Measurements from ENCODE around the gene MTG2. TPM values are rescaled to one million over a fixed set of nuclear protein-coding genes. Genes with fewer than 3 reads are reported as not detected.

The MTG2 gene
- total and polyA plus RNA-seq, 2 of the 4 experiments (the other 2 are of a cell fraction), result 11.5 to 25.2 TPM

DNA sequence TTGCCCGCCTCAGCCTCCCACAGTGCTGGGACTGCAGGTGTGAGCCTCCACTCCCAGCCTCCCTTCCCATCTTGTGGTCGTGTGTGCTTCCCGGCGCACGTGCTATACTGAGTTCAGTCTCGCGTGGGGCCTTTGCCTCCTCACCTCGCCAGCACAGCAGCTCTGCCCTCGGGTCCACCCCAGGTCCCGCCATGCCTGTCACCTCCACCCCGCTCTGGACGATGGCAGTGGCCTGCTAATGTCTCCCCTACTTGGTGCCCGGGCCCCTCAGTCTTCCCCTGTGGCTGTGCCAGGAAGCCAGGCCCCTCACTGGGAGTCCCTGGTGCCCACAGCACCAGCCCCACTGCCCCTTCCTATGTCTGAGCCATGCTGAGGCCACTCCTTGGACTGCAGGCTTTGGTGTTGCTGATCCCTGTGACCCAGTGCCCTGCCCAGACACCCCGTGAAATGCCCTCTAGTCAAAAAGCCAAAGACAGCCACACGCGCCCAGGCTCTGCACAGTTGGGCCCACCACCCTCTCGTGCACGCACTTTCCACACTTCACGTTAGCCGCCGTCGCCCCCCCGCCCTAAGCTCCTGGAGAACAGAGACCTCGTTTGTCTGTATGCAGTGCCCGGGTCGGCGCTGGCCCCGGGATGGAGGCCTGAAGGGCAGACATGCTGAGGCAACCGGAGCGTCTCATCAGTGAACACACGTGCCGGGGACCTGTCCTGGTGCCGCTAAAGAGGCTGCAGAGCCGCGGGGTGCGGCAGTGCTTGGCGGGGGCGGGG is 23.0 kb downstream of the MTG2 start:
- CTCF ChIA-PET, result no interaction called here
- dilution Hi-C loops (cut with HindIII; ENCODE audit: low sequenced_read_pairs, unreplicated experiment), result no loop called here
- in situ Hi-C loops (cut with MboI; ENCODE audit: low sequenced_read_pairs), result no loop called here

More for the DNA sequence above, 23.0 kb downstream of the MTG2 start:
- 93% methylated on average over 34 of the region's 38 CpGs; no CpG with 5 or more reads in 1 of the 2 experiments for WGBS, 2 experiments (ENCODE audit: extremely low coverage in 2 of 2, insufficient read length in 1 of 2)
- Histone ChIP-seq H3K14ac (replicated peaks; ENCODE audit: low read depth, low read length) (no peak overlapping the region), H4K8ac (ENCODE audit: low read depth in 2 of 2, low read length in 2 of 2) (no peak overlapping the region), H3K4ac (ENCODE audit: low read depth, low read length) (no peak overlapping the region), H3K4me3 (ENCODE audit: insufficient read depth, low read depth, low read length) (no peak overlapping the region), H2AFZ (replicated peaks; ENCODE audit: low read length, poor library complexity) (no peak overlapping the region), H3K27ac (ENCODE audit: insufficient read depth, low read length) (no peak overlapping the region), H3K4me1 (ENCODE audit: control insufficient read depth, insufficient read depth, low read length) (no peaks in the 10 kb centered on the region), H3K23ac (ENCODE audit: low read depth, low read length) (no peak overlapping the region), H3K9me1 (ENCODE audit: insufficient read depth, low read length) (no peaks in the 10 kb centered on the region), H3K27me3 (ENCODE audit: control insufficient read depth, insufficient read depth, low read length) (peaks cover 2% of the 10 kb centered on the region; the same call in 1 of the 2 replicates), H3K18ac (ENCODE audit: low read depth, low read length) (no peak overlapping the region), H3K36me3 (ENCODE audit: control insufficient read depth, insufficient read depth, low read length) (peaks cover 18% of the 10 kb centered on the region; the same call in 1 of the 2 replicates), H3K9me3 (ENCODE audit: control insufficient read depth, insufficient read depth, low read length) (no peaks in the 10 kb centered on the region), H2AK9ac (replicated peaks; ENCODE audit: low read depth, low read length, poor library complexity) (no peak overlapping the region), H3K4me2 (ENCODE audit: low read depth, low read length) (no peak overlapping the region), H4K20me1 (ENCODE audit: insufficient read depth, low read length) (peaks cover 4% of the 10 kb centered on the region; the same call in 1 of the 2 replicates), H2BK120ac (ENCODE audit: low read depth, low read length) (no peak overlapping the region), H2BK20ac (ENCODE audit: low read depth, low read length) (no peak overlapping the region), H3K9ac (ENCODE audit: low read depth, low read length) (no peak overlapping the region), H3K56ac (ENCODE audit: extremely low read depth, insufficient read depth, low read length) (no peak overlapping the region), H2BK5ac (ENCODE audit: low read depth, low read length, poor library complexity, severe bottlenecking) (no peak overlapping the region), H2AK5ac (ENCODE audit: low read depth, low read length) (no peak overlapping the region), H2BK15ac (ENCODE audit: low read depth, low read length) (no peak overlapping the region), H3K79me1 (ENCODE audit: low read depth in 1 of 2, low read length in 2 of 2) (no peaks in the 10 kb centered on the region; a peak in 2 of 4 replicates), H4K5ac (ENCODE audit: low read depth, low read length) (no peak overlapping the region), H4K91ac (ENCODE audit: insufficient read depth, low read depth, low read length) (no peak overlapping the region)
- POLR2A ChIA-PET (ENCODE audit: unreplicated experiment), result no interaction called here
- DNase-seq (no peak), ATAC-seq (ENCODE audit: low read depth) (no peak)
- no peak for TF ChIP-seq MAFK (IDR thresholded peaks at IDR 0.05; ENCODE audit: low read depth, low read length)
- no peak for TF ChIP-seq NFE2L2 (IDR thresholded peaks at IDR 0.05; ENCODE audit: low read depth, low read length)
- TF ChIP-seq, protein P1, sequence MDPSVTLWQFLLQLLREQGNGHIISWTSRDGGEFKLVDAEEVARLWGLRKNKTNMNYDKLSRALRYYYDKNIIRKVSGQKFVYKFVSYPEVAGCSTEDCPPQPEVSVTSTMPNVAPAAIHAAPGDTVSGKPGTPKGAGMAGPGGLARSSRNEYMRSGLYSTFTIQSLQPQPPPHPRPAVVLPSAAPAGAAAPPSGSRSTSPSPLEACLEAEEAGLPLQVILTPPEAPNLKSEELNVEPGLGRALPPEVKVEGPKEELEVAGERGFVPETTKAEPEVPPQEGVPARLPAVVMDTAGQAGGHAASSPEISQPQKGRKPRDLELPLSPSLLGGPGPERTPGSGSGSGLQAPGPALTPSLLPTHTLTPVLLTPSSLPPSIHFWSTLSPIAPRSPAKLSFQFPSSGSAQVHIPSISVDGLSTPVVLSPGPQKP (IDR thresholded peaks at IDR 0.05; ENCODE audit: borderline replicate concordance, low read depth, low read length), result no peak
- TF ChIP-seq, protein P2, sequence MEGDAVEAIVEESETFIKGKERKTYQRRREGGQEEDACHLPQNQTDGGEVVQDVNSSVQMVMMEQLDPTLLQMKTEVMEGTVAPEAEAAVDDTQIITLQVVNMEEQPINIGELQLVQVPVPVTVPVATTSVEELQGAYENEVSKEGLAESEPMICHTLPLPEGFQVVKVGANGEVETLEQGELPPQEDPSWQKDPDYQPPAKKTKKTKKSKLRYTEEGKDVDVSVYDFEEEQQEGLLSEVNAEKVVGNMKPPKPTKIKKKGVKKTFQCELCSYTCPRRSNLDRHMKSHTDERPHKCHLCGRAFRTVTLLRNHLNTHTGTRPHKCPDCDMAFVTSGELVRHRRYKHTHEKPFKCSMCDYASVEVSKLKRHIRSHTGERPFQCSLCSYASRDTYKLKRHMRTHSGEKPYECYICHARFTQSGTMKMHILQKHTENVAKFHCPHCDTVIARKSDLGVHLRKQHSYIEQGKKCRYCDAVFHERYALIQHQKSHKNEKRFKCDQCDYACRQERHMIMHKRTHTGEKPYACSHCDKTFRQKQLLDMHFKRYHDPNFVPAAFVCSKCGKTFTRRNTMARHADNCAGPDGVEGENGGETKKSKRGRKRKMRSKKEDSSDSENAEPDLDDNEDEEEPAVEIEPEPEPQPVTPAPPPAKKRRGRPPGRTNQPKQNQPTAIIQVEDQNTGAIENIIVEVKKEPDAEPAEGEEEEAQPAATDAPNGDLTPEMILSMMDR (conservative IDR thresholded peaks at IDR 0.05; ENCODE audit: low read depth, low read length), result no peak
- no peak for TF ChIP-seq MXI1 (IDR thresholded peaks at IDR 0.05; ENCODE audit: borderline replicate concordance, low read depth, low read length)
- no peak for TF ChIP-seq RCOR1 (IDR thresholded peaks at IDR 0.05; ENCODE audit: insufficient replicate concordance, low read length)
- TF ChIP-seq FOS (IDR thresholded peaks at IDR 0.05; ENCODE audit: low read depth, low read length), result no peak
- TF ChIP-seq BHLHE40 (IDR thresholded peaks at IDR 0.05; ENCODE audit: low read depth, low read length), result no peak
- no peak for TF ChIP-seq RFX5 (IDR thresholded peaks at IDR 0.05; ENCODE audit: low read depth, low read length)
- no TSS peak for BruUV-seq (replicated peaks)
- intact Hi-C loops (cut with micrococcal nuclease), result no loop called here

Data from IMR-90 (cell line).